ENCODE results near the gene APBA1. TPM values are rescaled to one million over a fixed set of nuclear protein-coding genes. Genes with fewer than 3 reads are reported as not detected.

Gene APBA1
- total RNA-seq, 2 donors from 2014 or later: 11.9 to 14.4 TPM

DNA sequence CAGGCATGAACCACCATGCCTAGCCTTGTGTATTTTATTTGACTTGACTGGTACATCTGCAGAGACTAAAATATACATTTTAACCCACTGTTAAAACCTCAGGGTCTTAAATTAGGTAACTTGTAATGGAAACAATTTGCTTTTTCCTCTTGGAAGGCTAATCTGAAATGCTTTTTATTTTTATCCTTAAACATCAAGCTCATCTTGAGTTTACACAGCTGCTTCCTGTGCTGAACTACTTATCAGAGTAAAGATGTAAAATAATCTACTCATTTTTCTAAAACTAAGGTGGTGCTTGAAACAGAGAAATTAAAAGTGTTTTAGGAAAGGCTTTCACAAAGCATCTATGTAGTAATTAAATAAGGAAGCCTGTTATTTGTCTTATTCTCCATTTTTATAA is 203.0 kb downstream of the APBA1 start:
- intact Hi-C loops (cut with DNase I, micrococcal nuclease): no loop called here
- DNase-seq (no peak), ATAC-seq (no peak)

GRCh38 chr9:69468380-69468779 is 203.8 kb downstream of the APBA1 start:
- DNase-seq (no peak), ATAC-seq (no peak)
- intact Hi-C loops (cut with DNase I, micrococcal nuclease): no loop called here

DNA sequence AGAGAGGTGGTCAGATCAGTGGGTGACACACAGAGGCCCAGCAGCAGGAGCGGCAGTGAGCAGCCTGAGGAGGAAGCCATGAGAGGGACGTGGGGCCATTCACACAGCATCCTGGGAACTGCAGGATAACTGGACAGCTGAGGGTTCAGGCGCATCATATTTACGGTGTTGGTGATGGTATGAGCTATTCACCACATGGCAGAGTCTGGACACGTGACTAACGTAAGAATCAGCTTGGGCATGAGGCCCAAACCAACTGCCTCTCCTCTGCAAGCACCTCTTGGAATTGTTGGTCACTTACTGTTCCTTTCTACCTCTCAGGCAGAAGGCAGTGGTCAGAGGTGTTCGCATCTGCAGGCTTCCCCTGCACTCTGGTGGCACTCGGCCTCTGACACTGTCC is 206.0 kb downstream of the APBA1 start:
- no peak for ATAC-seq
- intact Hi-C loops (cut with DNase I, micrococcal nuclease): no loop called here
- no peak for DNase-seq

GRCh38 chr9:69465473-69465872 is 206.7 kb downstream of the APBA1 start:
- intact Hi-C loops (cut with DNase I, micrococcal nuclease): no loop called here
- ATAC-seq: no peak
- no peak for DNase-seq

GRCh38 chr9:69463497-69464068 is 208.6 kb downstream of the APBA1 start:
- intact Hi-C loops (cut with DNase I, micrococcal nuclease): no loop called here
- no peak for DNase-seq
- no peak for ATAC-seq

DNA sequence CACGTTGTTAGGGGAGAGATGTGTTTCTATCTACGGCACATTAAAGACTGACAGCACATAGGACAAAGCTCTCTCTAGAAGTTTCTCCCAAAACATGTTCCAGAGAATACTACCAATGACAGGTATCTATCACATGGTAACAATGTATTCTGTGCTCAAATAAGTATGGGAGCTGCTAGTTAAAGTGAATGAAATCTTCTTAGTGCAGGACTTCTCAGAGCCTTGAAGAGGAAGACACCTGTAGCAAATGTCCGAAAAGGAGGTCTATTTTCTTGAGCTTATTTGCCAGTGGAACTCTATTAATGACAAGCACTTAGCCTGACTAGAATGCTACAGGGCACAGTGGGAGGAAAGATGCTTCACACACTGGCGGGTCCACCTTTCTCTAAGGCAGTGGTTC is 209.8 kb downstream of the APBA1 start:
- intact Hi-C loops (cut with DNase I, micrococcal nuclease): no loop called here
- no peak for DNase-seq
- ATAC-seq: no peak

DNA sequence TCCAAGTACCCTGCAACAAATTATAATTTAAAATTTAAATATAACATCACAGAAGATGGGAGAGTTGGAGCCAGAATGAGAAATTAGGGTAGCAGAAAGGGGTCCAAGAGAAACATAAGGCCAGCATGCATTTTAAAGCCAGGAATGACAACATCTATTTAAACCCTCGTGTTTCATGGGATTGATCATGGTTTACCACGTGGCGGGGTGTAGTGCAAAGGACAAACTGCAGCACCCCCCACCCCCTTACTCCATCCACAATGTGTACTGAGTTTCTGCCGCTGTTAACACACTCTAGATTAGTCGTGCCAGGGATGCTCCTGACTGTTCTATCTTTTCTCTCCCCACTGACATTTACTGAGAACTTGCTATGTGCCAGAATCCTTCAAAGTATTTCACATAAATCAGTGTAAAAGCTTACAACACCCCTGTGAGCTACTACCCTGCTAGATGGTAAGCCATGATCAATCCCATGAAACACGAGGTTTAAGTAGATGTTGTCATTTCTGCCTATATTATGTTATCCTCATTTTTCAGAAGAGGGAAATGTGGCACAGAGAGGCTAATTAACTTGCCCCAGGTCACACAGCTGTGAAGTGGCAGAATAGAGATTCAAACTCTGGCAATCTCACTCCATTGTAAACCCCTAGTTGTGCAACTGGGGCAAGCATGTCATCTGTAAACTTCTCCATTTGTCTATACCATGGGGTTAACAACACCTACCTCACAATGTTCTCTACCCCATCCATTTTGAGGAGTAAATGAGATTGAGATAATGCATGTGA is 210.9 kb downstream of the APBA1 start:
- intact Hi-C loops (cut with DNase I, micrococcal nuclease): no loop called here
- DNase-seq (no peak), ATAC-seq (no peak)

DNA sequence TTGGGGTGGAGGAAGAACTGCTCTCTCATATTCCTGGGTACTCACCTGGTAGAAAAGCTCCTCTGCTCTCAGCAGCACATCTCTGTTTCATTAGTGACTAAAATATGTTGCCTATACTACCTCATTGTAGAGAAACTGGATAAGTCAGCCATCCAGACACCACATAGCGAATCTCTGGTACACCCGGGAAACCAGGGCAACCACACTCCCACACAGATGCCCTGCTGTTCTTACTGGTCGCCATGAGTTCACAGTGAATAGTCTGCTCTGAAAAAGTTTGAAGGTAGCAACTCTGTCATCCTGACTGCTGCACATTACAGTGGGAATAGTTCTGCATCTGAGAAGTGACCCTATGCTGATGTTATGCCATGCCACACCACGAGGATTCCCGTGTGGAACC is 212.2 kb downstream of the APBA1 start:
- ATAC-seq (no peak), DNase-seq (no peak)
- intact Hi-C loops (cut with DNase I, micrococcal nuclease): no loop called here

DNA sequence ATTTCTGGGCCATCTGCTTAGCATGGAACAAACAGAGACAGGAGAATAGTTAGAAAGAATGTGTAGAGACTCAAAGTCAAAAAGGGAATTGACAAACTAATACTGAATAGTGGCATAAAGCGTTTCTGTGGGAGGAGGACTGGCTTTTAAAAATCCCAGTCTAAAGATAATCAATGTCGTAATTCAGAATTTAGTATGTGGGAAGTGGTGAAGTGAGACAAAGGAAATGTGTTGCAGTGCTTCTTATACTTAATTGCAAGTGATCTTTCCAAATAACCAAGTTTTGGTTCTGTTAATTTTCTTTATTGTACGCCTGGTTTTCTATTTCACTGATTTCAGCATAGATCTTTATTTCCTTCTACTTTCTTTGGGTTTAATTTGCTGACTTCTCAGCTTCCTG is 214.0 kb downstream of the APBA1 start:
- no peak for ATAC-seq
- no peak for DNase-seq
- intact Hi-C loops (cut with DNase I, micrococcal nuclease): no loop called here

DNA sequence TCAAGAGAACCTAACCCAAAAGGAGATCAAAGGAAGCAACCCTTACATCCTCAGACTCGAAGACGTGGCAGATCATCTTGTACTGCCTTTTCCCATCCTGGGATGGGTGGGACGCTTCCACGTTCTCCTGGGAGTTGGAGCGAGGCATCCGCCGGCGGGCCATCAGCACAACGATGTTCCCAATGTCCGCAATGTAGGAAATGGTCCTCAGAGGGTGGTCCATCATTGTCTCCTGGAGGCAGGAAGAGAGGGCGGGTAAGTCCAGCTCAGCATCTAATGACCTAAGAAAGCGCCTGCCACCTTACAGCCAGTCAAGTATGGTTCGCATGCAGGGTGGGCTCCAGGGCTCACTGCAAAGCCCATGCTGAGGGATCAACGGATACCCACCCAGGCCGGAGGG is 216.0 kb downstream of the APBA1 start:
- intact Hi-C loops (cut with DNase I, micrococcal nuclease): no loop called here
- DNase-seq (no peak), ATAC-seq (no peak)

DNA sequence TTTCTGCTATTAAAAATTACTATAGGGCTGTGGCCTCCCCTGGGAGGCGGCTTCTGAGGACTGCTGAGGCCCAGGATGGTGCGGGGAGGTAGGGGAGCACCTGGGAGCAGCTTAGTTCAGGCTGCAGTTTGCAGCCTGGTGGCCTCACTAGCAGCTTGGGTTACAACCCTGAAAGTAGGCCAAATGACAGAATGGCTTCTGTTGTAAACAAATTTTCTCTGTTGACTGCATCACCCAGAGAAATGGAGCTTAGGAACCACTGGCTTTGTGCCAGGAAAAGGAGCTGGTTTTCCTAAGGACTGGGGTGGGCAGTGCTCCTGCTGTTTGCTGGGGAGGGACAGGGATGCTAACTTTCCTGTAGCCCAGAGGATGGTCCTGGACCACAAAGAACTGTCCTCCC is 216.9 kb downstream of the APBA1 start:
- intact Hi-C loops (cut with DNase I, micrococcal nuclease): no loop called here
- ATAC-seq (no peak), DNase-seq (no peak)

DNA sequence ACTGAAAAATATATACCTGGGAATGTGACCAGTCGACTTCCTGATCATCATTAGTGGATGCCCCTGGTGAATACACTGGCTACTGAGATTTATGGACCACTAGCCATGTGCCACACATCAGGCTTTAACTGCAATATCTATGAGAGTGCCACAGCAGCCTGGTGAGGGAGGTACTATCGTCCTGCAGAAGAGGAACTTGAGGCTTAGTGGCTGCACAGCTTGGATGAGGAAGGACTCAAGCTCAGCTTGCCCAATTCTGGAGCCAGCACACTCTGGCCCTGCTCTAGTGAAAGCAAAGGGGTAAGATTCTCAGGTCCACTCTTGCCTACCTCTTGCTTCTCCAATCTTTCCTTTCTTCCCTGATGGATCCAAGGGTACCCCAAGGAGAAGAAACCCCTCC is 217.8 kb downstream of the APBA1 start:
- intact Hi-C loops (cut with DNase I, micrococcal nuclease): no loop called here
- ATAC-seq (no peak), DNase-seq (no peak)

DNA sequence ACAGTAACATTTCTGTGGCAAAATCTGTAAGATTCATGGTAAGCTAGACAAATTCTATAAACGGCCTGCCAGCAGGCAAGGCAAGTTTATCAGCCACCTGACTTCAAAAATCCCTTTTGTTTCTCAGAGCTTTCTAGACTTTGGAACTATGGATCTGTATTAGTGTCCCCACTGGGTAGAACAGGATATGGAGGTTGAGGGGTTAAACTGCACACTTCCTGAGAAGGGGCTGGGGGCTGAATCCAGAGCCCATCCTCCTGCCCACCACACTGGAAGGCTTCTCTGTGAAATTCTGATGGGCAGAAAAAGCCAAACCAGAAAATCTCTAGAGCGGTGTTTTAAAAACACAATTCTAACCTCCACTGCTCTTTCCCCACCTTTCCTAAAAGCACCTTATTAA is 218.4 kb downstream of the APBA1 start:
- DNase-seq (no peak), ATAC-seq (no peak)
- intact Hi-C loops (cut with DNase I, micrococcal nuclease): no loop called here

DNA sequence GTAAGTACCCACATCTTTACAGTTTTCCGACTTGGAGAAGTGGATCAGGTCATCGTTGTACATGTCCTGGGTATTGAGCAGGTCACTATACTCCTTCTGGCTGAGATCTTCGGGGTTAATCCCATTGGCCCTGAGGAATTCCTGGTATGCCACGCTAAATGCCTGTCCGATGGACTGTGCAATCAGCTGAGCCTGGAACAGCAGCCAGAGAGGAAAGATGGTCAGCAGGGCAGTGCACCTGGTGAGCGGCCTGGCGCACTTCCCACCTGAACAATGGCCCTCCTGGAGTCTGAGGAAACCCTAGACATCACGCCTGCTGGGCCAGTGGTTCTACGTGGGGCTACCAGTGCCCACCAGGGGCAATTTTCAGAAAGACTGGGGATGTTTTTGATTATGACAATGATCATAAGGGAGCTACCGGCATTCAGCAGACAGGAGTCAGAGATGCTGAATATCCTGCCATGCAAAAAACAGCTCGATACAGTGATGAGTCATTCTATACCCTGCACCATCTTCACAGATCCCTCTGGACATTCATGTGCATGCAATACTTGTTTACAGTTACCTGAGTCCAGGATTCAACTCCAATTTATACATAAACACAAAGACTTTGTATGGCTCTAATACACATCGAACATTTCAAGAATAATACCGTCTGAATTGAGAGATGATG is 219.9 kb downstream of the APBA1 start:
- DNase-seq (no peak), ATAC-seq (no peak)
- intact Hi-C loops (cut with DNase I, micrococcal nuclease): no loop called here

DNA sequence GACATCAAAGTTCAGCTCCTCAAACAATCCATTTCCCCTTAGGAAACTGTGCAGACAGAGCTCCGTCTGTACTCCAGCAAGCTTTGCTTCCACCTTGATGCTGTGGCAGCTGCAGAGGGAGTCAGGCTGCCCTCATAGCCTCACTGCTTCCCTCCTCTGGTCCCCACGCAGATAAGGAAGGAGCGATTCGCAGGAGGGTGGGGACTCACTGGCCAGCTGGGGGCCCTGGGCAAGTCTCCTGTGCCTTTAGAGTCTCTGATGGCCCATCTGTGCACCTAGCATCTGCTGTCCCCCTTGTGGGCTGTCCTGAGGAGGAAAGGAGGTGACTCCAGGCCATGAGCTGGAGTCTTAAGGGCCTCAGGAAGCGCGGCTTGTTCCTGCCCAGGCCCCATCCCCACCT is 225.7 kb downstream of the APBA1 start:
- intact Hi-C loops (cut with DNase I, micrococcal nuclease): no loop called here
- ATAC-seq: peak; percentile 37
- DNase-seq: no peak

DNA sequence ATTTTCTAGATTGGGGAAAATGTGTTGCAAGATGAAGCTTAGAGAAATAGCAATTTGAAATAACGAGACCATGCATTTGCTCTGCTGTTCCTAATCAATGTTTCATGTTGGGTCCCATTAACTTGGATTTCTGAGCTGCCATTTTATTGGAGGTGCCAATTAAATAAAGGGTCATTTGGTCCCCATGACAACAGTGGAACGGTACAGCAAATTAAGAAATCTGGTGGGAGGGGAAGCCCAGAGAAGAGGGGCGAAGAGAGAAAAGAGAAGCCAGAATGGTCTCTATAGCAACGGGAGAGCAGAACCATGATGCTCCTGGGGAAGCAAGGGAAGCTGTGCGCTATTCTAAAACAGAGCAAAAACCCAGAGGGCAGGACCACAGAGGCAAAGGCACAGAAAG is 226.9 kb downstream of the APBA1 start:
- DNase-seq: no peak
- ATAC-seq: no peak
- intact Hi-C loops (cut with DNase I, micrococcal nuclease): no loop called here

- ATAC-seq: no peak
- DNase-seq: no peak
- intact Hi-C loops (cut with DNase I, micrococcal nuclease): no loop called here
Measured at GRCh38 chr9:69444791-69445190, 227.4 kb downstream of the APBA1 start.

GRCh38 chr9:69444021-69444420 is 228.2 kb downstream of the APBA1 start:
- no peak for ATAC-seq
- intact Hi-C loops (cut with DNase I, micrococcal nuclease): no loop called here

GRCh38 chr9:69443178-69443577 is 229.0 kb downstream of the APBA1 start:
- intact Hi-C loops (cut with DNase I, micrococcal nuclease): no loop called here
- ATAC-seq: peak; percentile 18
- no peak for DNase-seq

More at GRCh38 chr9:69444021-69444420, 228.2 kb downstream of the APBA1 start:
- DNase-seq: no peak

DNA sequence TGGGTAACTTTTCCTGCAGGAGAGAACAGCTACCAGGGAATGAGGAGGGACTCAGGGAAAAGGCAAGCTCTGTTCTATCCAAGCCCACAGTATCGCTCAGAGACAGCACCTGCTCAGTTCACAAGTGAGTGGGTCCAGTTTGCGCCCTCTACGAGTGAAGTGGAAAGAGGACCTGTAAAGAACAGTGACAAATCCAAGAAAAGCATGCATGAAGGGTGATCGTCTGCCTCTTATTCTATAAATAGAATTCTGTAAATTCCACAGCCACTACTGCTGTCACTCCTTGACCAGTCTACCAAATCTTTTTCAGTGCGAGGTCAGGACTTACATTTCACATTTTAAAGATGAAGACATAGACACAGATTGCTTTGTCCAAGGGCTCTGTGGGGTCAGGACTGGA is 229.7 kb downstream of the APBA1 start:
- ATAC-seq (no peak), DNase-seq (no peak)
- intact Hi-C loops (cut with DNase I, micrococcal nuclease): no loop called here
